Measurements from ENCODE around the gene RBMY1J. TPM values are rescaled to one million over a fixed set of nuclear protein-coding genes. Genes with fewer than 3 reads are reported as not detected.

The RBMY1J gene
- total RNA-seq (2022; extraction: Qiagen RNA extraction) = not detected in 5 replicates

GRCh38 chrY:22403110-22403509 is at the start of gene RBMY1J:
TSS of gene RBMY1J (plus strand) at chrY:22403410. CDS start at chrY:22405448, 2,038 bp downstream.

Other genes starting within 250 kb of the RBMY1J start
- gene RBMY1F, start 220.5 kb upstream of the RBMY1J start, total RNA-seq (2022; extraction: Qiagen RNA extraction) = not detected in 5 replicates